GM12874 (cell line): ENCODE results near the gene RNF4.

Source experiments
- TF ChIP-seq, protein P1 (sequence below): IDR thresholded peaks from 2 replicates; pipeline ENCODE4 v1.5.1; 2011; ENCODE audit warnings: low read depth, mild to moderate bottlenecking, control low read depth, low read length, moderate library complexity; ENCODE audit not compliant: insufficient read depth

RNF4 gene

DNA sequence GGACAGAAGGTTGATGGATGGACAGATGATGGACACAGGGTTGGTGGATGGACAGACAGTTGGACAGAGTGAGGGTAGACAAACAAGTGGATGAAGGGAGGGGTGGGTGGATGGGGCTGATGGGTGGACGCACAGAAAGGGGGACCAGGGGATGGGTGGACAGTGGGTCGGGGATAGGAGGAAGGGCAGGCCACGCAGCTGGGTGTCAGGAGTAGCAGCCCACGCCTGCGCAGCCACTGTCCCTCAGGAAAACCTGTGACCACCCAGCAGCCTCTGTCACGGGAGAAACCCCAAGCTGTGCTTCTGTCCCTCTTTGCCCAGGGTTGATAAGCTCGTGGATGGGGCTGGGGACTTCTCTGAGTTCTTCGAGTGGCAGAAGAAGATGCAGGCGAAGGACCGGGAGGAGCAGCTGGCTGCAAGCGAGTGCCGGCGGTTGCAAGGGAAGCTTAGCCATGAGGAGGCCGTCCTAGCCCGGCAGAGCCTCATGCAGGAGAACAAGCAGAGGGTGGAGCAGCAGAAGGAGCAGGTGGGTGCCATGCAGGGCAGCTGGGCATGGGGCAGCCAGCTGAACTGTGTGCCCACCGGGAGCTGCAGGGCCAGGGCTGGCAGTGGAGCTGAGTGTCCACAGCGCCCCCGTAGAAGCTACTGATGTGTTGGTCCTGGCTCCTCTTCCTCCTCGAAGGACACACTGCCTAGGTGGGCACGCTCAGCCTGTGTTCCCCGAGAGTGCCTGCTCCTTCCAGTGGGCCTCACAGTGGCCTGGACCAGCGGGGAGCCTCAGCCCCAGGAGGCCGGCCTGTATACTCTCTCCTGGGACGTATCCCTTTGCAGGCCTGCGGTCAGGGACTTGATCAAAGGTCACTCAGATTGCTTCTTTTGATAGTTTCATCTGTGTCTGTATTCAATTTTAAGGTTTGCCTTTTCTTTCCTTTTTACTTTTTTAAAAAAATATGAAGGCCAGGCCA lies 16.8 kb upstream of the RNF4 start:
- TF ChIP-seq, protein P1, sequence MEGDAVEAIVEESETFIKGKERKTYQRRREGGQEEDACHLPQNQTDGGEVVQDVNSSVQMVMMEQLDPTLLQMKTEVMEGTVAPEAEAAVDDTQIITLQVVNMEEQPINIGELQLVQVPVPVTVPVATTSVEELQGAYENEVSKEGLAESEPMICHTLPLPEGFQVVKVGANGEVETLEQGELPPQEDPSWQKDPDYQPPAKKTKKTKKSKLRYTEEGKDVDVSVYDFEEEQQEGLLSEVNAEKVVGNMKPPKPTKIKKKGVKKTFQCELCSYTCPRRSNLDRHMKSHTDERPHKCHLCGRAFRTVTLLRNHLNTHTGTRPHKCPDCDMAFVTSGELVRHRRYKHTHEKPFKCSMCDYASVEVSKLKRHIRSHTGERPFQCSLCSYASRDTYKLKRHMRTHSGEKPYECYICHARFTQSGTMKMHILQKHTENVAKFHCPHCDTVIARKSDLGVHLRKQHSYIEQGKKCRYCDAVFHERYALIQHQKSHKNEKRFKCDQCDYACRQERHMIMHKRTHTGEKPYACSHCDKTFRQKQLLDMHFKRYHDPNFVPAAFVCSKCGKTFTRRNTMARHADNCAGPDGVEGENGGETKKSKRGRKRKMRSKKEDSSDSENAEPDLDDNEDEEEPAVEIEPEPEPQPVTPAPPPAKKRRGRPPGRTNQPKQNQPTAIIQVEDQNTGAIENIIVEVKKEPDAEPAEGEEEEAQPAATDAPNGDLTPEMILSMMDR: no peak

DNA sequence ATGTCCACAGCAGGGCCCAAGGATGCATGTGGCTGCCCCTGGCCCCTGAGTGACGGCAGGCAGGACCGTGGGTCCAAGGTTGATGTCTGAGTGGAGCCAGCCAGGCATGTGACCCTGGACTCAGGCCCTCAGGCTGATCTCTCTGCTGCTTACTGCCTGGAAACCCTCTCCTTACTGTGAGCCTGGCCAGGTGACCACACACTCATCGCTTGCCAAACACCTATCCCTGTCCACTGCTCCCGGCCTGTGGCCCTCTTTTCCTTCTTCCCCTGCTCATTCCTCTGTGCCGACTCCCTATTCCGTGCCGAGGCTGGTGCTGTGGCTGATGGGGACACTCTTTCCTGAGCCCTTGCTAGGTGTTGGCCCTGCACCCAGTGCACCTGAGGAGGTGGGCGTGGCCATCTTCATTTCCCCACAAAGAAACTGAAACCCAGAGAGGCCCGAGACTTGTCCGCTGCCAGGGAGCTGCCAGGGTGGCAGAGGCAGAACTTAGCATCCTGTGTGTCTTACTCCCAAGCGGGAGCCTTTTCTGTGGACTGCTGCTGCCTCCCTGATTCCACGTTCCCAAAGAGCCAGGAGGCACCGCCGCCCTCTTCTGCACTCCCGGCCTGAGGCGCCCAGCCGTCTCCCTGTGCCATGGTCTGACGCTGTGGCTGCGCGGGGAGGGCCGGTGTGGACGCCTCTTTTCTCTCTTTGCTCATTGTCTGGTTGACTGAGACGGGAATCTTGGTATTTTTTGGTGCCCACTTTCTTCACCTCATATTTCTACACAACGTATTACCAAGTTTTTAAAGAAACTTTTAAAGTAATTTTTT lies 11.2 kb upstream of the RNF4 start:
- TF ChIP-seq, protein P1: no peak

DNA sequence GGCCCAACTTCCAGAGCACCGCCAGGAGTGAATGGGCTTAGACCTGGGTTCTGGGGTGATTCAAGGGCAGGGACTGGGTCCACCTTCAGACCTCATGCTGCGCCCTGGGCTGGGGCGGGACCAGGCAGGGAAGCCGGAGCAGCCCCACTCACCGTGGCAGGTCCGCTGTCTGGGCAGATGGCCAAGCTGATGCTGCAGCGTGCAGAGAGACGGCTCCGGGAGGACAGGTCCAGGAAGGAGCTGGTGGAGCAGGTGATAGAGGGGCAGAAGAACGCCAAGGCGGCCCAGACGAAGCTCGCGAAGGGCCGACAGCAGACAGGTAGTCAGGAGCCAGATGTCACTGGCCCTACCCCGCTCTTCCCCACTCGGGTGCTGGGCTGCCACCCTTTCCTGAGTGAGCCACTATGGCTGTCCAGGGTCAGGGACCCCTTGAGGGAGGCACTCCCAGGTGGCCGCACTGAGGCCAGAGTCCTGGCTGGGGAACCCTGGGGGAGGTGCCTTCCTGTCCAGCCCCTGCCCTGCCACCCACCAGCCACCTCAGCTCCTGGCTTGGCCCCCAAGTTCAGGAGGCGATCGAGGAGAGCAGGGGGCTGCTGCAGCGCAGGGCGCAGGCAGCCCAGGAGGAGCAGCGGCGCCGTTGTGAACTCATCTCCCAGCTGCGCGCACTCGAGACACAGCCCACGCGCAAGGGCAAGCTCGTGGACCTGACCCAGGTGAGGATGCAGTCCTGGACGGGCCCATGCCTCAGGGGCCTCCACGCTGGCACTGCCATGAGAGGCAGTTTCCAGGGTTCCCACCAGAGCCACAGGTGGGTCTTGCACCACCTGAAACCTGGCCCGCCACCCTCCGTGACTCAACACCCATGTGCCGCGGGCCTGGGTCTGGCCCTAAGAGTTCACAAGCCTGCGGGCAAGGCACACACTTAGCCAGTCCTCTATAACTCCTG lies 10.1 kb upstream of the RNF4 start:
- TF ChIP-seq, protein P1: no peak

DNA sequence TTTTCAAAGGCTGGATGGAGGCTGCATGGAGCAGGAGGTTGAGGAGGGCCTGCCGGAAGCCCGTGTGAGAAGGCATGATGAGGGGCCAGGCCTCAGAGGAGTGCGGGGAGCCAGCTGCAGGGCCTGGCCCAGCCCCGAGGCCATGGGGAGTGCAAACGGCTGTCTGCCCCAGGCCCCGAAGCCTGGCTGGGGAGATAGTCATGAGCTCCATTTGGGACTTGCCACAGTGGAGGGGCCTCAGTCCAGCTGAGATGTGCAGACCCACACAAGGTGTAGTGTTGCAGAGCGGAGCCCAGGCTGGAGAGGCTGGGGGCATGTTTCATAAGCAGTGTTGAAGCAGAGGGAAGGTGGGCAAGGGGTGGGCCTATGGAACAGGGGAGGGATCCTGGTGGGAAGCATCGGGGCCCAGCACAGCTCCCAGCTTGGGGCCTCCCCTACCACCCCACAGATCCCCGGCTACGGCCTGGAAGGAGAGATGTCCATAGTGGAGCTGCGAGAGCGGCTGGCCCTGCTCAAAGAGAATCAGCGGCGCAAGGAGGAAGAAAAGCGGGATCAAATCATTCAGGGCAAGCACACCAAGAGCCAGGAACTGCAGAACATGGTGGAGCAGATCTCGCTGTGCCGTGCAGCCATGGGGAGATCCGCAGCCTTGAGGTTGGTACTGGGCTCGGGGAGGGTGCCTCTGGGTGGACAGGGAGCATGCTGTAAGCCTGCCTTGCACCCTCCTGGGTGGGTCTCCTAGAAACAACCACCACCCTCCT lies 9.1 kb upstream of the RNF4 start:
- TF ChIP-seq, protein P1: no peak

DNA sequence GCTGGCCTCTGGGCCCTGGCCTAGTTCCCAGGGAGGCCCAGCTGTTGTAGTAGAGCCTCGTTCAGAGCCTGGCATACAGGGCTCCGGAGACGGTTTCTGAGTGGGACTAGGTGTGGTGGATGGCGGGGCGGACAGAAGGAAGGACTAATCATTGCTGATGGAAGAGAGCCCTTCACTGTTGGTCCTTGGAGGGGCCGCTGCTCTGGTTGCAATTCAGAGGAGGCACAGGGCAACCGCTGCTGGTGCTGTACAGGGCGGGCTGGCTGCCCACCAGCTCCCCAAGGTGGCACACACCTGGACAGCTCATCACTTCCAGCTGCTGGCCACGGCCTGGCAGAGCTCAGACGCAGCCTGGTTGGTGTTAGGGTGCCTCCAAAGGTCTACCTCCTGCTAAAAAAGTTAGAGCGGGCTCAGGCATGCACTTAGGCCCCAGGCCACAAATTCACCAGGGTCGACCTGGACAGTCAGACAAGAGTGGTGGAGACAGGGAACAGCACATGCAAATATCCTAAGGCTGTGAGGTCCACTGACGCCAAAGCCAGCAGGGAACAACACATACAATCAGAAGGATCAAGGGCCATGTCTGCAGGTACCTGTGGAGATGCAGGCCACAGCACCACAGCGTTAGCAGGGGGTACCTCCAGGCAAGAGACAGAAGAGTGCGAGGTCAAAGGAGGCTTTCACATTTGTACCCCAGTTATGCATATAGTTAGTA lies 7.5 kb upstream of the RNF4 start:
- TF ChIP-seq, protein P1: no peak
